Stimulated activated naive CD8-positive, alpha-beta T cell treated with anti-CD3 and anti-CD28 coated beads, Interleukin-15, Interleukin-2, amounts not matched to agents 100 U/mL and 50 U/mL, for 24 hours (primary cell): ENCODE results near the gene ACP7.
A peak's percentile ranks its signal among the peaks of the same experiment; 100 is the strongest.

Experiments used
- ATAC-seq: fragments of 150-1000 bp; cut with Tn5 transposase; one replicate; pipeline ENCODE4 v1.10.0; 2021
- DNase-seq: peaks from one replicate; pipeline ENCODE4 v3.0.0; 2021

ACP7 gene

DNA sequence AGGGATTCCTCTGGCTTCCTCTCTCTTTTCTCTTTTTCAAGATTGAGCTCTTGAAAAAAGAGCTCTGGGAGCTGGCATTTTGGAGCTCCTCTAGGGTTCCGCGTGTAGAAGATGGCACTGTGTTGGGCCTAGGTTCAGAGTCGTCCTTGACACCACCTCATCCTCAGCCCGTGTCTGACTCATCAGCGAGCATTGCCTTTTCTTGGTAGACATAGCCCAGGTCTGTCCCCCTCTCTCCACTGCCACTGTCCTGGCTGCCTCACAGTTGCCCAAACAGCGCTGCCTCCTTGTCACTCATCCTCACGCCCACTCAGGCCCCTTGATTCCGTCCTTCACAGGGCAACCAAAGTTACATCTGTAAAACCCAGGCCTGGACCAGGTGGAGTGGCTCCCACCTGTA lies 66.1 kb downstream of the ACP7 start:
- DNase-seq: no peak
- no peak for ATAC-seq

DNA sequence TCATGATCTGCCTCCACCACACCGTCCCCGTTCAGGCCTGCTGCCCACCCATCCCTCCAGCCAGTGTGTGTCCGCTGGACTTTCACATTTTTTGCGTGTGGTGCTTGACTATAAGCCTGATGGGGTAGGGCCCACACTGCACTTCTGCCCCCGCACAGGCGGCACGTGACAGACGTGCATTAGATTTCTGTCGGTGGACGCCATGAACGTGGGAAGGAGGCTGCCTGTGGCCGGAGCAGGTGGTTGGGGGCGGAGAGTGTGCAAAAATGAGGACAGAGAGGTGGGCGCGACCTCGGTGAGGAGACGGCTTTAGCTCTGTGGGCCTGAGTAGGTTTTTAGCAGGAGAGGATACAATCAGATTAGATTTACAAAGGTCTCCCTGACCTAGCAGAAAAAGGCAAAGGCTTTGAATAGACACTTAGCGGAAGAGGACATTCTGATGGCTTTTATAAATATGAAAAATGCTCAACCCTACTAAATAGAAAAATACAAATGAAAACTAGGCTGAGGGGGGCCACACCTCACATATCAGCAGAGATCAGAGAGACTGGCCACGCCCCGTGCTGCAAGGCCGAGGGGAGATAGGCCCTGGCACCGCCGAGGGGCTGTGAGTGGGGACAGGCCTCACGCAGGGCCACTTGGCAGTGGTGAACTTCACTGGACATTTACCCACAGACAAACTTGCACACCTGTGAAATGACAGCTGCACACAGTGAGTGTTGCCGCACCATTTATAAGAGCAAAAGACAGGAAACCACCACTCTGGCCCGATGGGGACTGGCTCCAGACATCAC lies 66.8 kb downstream of the ACP7 start:
- DNase-seq (no peak), ATAC-seq (no peak)

DNA sequence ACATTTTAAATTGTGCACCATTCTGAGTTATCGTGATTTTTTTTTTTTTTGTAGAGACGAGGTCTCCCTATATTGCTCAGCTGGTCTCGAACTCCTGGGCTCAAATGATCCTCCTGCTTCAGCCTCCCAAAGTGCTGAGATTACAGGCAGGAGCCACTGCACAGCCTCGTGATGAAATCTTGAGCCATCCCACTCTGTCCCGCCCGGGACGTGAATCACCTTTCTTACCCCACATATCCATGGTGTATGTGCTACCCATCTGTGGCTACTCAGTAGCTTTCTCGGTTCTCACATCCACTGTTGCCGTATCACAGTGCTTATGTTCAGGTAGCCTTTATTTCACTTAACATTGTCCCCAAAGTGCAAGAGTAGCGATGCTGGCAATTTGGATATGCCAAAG lies 67.9 kb downstream of the ACP7 start:
- ATAC-seq (no peak), DNase-seq (no peak)

DNA sequence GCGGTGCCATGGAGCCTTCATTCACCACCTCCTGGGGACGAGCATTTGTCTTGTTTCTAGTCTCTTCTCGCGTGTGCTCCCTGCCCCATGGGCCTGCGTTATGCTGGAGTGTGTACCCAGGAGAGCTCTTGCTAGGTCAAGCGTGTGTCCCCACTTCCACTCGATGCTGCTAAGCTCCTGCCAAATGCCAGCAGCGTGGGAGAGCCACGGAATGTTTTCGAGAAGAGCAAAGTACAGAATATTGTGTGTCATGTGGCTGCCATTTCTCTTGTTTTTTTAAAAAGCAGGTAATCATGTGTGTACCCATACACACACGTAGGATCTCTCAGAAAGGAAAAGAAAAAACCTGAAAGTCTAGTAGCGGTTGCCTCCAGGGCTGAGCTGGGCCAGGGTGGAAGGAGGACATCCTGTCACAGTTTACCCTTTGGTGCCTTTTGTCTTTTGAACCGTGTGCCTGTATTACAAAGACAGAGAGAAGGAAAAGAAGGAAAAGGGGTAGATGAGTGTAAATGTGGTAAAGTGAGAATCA lies 70.0 kb downstream of the ACP7 start:
- DNase-seq (no peak), ATAC-seq (no peak)

DNA sequence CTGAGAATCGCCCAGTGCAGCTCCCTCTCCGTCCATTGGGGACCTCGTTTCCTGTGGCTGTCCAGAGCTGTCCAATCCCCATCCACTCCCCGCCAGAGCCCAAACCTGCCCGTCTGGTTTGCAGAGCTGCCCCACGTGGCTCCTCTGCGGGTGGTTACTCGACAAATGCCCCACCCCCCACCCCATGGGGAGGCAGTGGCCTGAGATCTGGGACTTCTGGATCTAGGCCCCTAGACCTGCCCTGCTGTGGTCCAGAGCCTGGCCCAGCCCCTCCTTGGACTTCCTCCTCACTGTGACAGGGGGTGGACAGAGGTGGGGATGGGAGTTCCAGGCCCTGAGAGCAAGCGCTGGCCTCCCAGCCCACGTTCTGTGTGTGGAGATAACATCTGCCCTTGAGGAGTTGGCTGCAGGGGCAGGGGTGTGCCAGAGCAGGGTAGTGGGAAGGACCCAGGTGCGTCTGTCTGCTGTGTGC lies 70.5 kb downstream of the ACP7 start:
- no peak for DNase-seq
- peak; percentile 9 for ATAC-seq

DNA sequence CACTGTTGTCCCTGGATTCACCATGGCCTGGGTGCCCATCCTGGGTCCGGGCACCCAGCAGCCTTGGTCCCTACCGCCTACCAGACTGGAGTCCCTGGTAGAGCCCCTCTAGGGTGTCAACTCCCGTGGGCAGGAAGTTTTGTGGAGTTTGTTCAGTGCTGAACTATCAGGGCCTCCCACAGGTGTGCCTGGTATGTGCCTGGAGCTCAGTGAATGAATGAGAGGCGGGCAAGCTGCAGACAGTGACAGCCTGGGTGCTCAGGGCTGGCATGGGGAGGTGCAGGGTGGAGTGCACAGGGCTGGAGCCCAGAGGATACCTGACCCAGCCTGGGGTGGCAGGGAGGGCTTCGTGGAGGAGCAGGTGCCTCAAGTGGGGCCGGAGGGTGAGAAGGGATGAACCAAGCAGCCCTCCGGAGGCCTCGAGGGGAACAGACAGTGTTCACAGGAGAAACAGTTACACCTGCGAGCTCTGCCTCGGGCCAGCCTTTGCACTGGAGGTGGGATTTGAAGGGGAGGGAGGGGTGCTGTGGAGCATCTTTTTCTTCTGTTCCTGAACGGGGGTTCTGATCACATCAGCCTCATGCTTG lies 71.0 kb downstream of the ACP7 start:
- ATAC-seq (no peak), DNase-seq (no peak)

DNA sequence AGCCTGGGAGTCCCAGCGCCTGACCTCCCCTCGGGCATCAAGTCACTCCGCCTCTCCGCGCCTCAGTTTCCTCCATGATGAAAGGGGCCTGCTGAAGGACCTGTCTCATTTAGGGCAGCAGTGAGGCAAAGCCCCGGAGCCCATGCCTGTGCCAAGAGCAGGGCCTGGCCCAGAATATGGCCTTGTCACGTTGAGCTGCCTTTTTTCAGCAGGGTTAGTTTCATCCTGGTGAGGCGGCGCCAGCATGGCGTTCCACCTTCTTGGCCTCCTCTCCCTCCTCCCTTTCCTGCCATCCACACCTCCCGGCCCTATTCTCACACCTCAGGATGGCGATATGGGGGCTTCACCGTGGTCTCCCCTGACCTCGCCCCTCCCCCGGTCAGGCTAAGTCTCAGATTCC lies 71.6 kb downstream of the ACP7 start:
- ATAC-seq (no peak), DNase-seq (no peak)

DNA sequence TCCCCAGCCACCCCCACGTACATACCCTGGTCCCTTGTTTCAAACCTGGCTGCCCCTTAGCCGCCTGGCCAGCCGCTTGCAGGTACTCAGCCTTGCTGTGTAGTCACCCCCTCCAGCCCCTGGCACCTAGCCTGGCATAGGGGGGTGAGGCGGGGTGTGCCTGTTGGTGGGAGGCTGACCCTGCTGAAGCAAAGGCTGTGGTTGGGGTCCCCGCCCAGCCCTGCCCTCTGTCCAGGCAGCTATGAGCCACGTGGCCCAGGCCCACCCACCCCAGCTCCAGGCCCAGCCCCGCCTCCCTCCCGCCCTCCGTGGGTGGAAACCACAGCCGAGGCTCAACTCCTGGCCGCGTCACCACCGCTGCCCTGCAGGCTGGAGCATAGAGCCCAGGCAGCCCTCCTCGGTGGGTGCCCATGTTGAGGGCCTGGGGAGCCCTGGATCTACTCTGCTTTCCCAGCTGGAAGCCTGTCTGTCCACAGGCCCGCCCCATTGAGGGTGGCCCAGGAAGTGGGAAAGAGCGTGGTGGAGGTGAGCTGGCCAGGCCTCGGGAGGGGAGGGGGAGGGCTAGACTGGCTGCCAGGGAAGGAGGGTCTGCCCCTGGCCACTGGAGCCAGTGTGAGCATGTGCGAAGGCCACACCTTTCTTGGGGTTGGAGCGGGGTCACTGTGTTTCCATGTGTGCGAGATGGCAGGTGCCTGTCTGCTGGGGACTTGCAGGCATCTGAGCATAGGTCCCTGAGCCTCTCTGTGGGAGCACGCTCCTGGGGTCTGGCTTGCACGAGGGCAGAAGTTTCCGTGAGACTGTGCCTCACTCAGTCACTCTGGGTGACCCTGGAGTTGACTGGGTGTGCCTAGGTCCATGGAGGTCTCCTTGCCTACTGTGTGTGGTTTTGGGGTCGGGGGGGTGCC lies 72.4 kb downstream of the ACP7 start:
- ATAC-seq (no peak), DNase-seq (no peak)

DNA sequence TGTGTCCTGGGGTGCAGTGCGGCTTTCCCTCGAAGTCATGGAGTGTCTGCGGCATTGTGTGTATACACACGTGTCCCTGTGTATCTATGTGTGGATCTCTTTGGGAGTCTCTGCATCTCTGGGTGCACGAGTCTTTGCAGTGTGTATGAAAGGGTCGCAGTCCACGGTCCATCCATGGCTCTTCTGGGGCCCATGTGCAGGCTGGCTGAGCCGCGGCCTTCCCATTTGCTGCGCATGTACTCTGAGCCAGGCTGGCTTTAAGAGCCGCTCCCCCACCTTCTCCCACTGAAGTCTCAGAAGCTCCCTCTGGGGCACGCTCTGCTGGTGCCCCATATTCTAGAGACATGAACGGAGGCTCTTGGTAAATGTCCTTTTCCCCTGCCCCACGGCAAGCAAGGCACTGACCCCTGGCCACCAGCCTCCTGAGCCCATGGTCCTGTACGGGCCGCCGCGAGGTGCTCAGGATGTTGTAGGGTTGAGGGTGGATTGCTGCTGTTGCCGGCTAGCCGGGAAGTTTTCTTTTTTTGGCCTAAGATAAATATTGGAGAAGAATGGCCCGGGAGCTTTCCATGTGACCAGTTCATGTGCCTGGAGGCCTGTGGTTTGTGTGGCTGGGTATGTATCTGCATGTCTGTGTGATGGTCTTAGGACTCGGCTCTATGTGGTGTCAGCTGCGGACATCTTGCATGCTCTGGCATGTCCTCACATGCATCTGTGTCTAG lies 73.3 kb downstream of the ACP7 start:
- no peak for ATAC-seq

DNA sequence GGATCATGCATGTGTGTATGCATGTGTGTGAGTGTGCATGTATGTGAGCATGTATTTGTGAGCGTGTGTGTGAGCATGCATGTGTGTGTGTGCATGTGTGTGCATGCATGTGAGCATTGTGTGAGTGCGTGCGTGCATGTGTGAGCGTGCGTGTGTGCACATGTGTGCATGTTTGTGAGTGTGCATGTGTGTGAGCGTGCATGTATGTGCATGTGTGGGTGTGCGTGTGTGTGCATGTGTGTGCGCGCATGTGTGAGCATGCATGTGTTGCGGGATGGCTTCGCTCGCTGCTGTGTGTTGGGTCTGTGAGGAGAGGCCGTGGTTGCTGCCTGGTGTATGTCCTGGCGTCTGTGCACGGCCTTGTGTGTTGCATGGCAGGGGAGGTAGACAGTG lies 73.8 kb downstream of the ACP7 start:
- no peak for DNase-seq
- ATAC-seq: no peak

More for the DNA sequence above, 73.3 kb downstream of the ACP7 start:
- DNase-seq: no peak

DNA sequence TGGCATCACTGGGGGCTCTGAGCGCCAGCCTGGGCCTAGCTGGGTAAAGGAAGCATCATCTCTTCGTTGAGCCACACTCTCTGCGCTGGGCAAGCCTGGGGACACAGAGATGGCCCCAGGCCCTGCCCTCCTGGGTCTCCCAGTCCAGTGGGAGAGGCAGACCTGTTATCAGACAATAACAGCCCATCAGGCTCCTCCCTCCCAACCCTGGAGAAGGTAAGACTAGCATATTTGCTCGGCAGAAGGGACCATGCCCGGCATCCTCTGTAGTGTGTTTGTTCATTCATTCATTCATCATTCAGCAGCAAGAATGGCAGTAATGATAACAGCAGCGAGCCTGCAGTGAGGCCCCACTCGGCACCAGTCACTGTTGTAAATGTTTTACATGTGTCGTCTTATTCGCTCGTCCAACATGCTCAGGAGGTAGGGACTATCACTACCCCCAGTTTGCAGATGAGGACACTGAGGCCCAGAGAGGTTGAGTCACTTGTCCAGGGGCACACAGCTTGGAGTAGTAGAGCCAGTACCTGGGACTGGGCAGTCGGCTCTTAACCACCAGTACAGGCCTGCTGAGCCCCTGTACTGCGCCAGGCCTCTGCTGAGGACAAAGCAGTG lies 74.6 kb downstream of the ACP7 start:
- no peak for DNase-seq
- ATAC-seq: no peak

DNA sequence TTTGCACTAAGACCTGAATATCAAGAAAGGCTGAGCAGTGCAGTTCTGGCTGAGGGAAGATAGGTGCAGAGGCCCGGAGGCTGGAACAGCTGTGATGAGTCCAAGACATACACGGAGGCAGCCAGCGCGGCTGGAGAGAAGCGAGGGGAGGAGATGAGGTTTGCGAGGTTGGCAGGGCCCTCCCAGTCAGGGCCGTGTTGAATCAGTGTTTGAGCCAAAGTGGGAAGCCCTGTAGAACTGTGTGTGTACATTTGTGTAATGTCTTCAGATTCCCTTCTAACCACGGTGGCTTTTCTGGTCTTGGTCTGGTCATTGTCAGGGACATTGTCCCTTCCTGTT lies 76.3 kb downstream of the ACP7 start:
- DNase-seq (no peak), ATAC-seq (no peak)
